HUDEP-2 (cell line): ENCODE data around the gene EAF1.
"Not testable (repeated sequence)": the region's sequence is repeated elsewhere in the genome, so short reads cannot be mapped to it uniquely, and the experiment has no call there.

Experiments used
- DNase-seq, 76 experiments: peaks; one replicate each; lab custom pipeline; 2025; ENCODE audit not compliant: unreplicated experiment in 76 of 76; lab: John Stamatoyannopoulos, UW

EAF1 gene

GRCh38 chr3:15451216-15452113, 24.1 kb downstream of the EAF1 start:
- DNase-seq, result no peak

- peak in 1 of 76 experiments; percentile 21 for DNase-seq
Measured at GRCh38 chr3:15452156-15452555, 24.8 kb downstream of the EAF1 start.

- DNase-seq, result no peak
Measured at GRCh38 chr3:15452961-15453360, 25.6 kb downstream of the EAF1 start.

- no peak for DNase-seq
Measured at GRCh38 chr3:15453501-15453900, 26.1 kb downstream of the EAF1 start.

GRCh38 chr3:15453991-15454625, 26.7 kb downstream of the EAF1 start:
- no peak for DNase-seq

- no peak for DNase-seq
Measured at GRCh38 chr3:15454965-15455364, 27.6 kb downstream of the EAF1 start.

- DNase-seq, result no peak
Measured at GRCh38 chr3:15455756-15456155, 28.4 kb downstream of the EAF1 start.

GRCh38 chr3:15456321-15456720, 28.9 kb downstream of the EAF1 start:
- DNase-seq, result no peak

- not testable (repeated sequence) for DNase-seq
Measured at GRCh38 chr3:15456915-15457314, 29.5 kb downstream of the EAF1 start.

- DNase-seq, result no peak
Measured at GRCh38 chr3:15458212-15458780, 30.9 kb downstream of the EAF1 start.

- DNase-seq, result no peak
Measured at GRCh38 chr3:15460891-15461531, 33.6 kb downstream of the EAF1 start.

GRCh38 chr3:15462451-15462850, 35.1 kb downstream of the EAF1 start:
- DNase-seq, result no peak

- no peak for DNase-seq
Measured at GRCh38 chr3:15465876-15466585, 38.6 kb downstream of the EAF1 start.

GRCh38 chr3:15467227-15468181, 40.1 kb downstream of the EAF1 start:
- DNase-seq, result no peak

GRCh38 chr3:15470261-15470660, 42.9 kb downstream of the EAF1 start:
- DNase-seq, result no peak

GRCh38 chr3:15470849-15471248, 43.5 kb downstream of the EAF1 start:
- DNase-seq, result no peak

GRCh38 chr3:15471861-15472260, 44.5 kb downstream of the EAF1 start:
- no peak for DNase-seq

- DNase-seq, result no peak
Measured at GRCh38 chr3:15475161-15475560, 47.8 kb downstream of the EAF1 start.

- DNase-seq, result no peak
Measured at GRCh38 chr3:15476378-15476777, 49.0 kb downstream of the EAF1 start.
